Measurements from ENCODE around the gene ADM5. TPM values are rescaled to one million over a fixed set of nuclear protein-coding genes. Genes with fewer than 3 reads are reported as not detected.

Gene ADM5
- total RNA-seq, 1 experiment from 2014 or later = 13.5 TPM

- TF ChIP-seq CTCF (conservative IDR thresholded peaks at IDR 0.05) = no peak
- Histone ChIP-seq H2AFZ (ENCODE audit: low read length) (no peak overlapping the region), H2BK120ac (ENCODE audit: low read depth, low read length, poor library complexity, severe bottlenecking) (no peak overlapping the region), H2BK20ac (ENCODE audit: low read depth, low read length, poor library complexity, severe bottlenecking) (no peak overlapping the region), H3K27ac (ENCODE audit: insufficient read length, low read depth, low read length) (no peak overlapping the region), H3K14ac (ENCODE audit: insufficient read depth, low read length) (no peak overlapping the region), H3K9ac (ENCODE audit: extremely low read depth, insufficient read length, low read length) (no peak overlapping the region), H2AK5ac (ENCODE audit: insufficient read length, low read length) (no peak overlapping the region), H4K91ac (ENCODE audit: insufficient read length, low read depth, low read length) (no peak overlapping the region), H3K56ac (ENCODE audit: insufficient read length, low read depth, low read length) (no peak overlapping the region), H3K18ac (ENCODE audit: insufficient read length, low read depth, low read length) (no peak overlapping the region), H3T11ph (ENCODE audit: low read length) (no peak overlapping the region), H2BK15ac (ENCODE audit: low read depth, low read length) (no peak overlapping the region), H3K23me2 (ENCODE audit: insufficient read length, low read depth, low read length, poor library complexity, severe bottlenecking) (peaks cover 19% of the 10 kb centered on the region), H3K27me3 (ENCODE audit: insufficient read depth, low read length) (no peaks in the 10 kb centered on the region), H2BK12ac (ENCODE audit: insufficient read length, low read depth, low read length) (no peak overlapping the region), H4K20me1 (ENCODE audit: control insufficient read depth, insufficient read depth, insufficient read length) (no peaks in the 10 kb centered on the region), H3K4ac (ENCODE audit: low read depth, low read length) (no peak overlapping the region), H3K79me1 (ENCODE audit: insufficient read depth, low read depth, low read length, poor library complexity, severe bottlenecking) (no peaks in the 10 kb centered on the region), H4K8ac (replicated peaks; ENCODE audit: insufficient read length, low read depth, low read length) (no peak overlapping the region), H3K4me1 (ENCODE audit: insufficient read depth, low read length) (peaks cover 10% of the 10 kb centered on the region; the same call in 1 of the 2 replicates), H4K5ac (ENCODE audit: insufficient read length, low read depth, low read length) (no peak overlapping the region), H3K79me2 (ENCODE audit: insufficient read depth, low read length) (no peaks in the 10 kb centered on the region), H3K4me2 (ENCODE audit: insufficient read depth, insufficient read length, low read length) (no peak overlapping the region), H3K23ac (ENCODE audit: insufficient read length, low read depth, low read length) (no peak overlapping the region), H2BK5ac (ENCODE audit: insufficient read length, low read length) (no peak overlapping the region), H3K9me3 (ENCODE audit: control insufficient read depth, low read depth, low read length) (no peaks in the 10 kb centered on the region)
- Mint-ChIP-seq H3K4me3 (no peak overlapping the region; a peak in 1 of 5 replicates), H3K9me3 (peaks cover 0 to 3% of the 10 kb centered on the region in 2 experiments; a peak in 2 of 5 replicates), H3K27me3 (ENCODE audit: low read depth) (no peaks in the 10 kb centered on the region; the same call in 1 of the 2 replicates), H3K4me1 (peaks cover 28 to 52% of the 10 kb centered on the region in 2 experiments), H3K36me3 (ENCODE audit: insufficient read depth in 1 of 3, low read depth in 3 of 3) (peaks cover 35 to 65% (median 49%) of the 10 kb centered on the region in 3 experiments), H3K27ac (peak overlapping the region in 1 of 3 experiments; percentile 80; a peak in 2 of 7 replicates)
- DNase-seq = no peak
- WGBS (ENCODE audit: extremely low coverage, insufficient read length, low lambda C conversion rate) = no CpG with 5 or more reads among the region's 12 CpGs
Measured at GRCh38 chr19:49687150-49687549, 2.2 kb upstream of the ADM5 start.

Measured in H9 (cell line).